Spinal cord (tissue), 10 donors: ENCODE data around the gene STOML1. TPM values are rescaled to one million over a fixed set of nuclear protein-coding genes. Genes with fewer than 3 reads are reported as not detected.

Experiments
- DNase-seq, 6 donors: peaks; one replicate each; pipeline versions ENCODE4 v3.0.0 to v3.0.0-alpha.2; 2013 to 2015; ENCODE audit warnings: low spot score in 6 of 6, low read depth in 4 of 6
- H3K27ac ChIP-seq: one replicate; pipeline ENCODE4 v1.5.1; 2013; ENCODE audit warnings: low read depth, low read length, control low read depth
- H3K27me3 ChIP-seq: one replicate; pipeline ENCODE4 v1.6.1; 2013; ENCODE audit warnings: low read length; ENCODE audit not compliant: control insufficient read depth, insufficient read depth
- H3K36me3 ChIP-seq: one replicate; pipeline ENCODE4 v1.6.1; 2013; ENCODE audit warnings: low read length; ENCODE audit not compliant: control insufficient read depth, insufficient read depth
- H3K4me1 ChIP-seq: one replicate; pipeline ENCODE4 v1.6.1; 2013; ENCODE audit warnings: low read length; ENCODE audit not compliant: control insufficient read depth, insufficient read depth
- H3K4me3 ChIP-seq: one replicate; pipeline ENCODE4 v1.5.1; 2013; ENCODE audit warnings: low read depth, low read length, control low read depth
- H3K9me3 ChIP-seq: one replicate; pipeline ENCODE4 v1.6.1; 2013; ENCODE audit warnings: low read length; ENCODE audit not compliant: control insufficient read depth, insufficient read depth
- WGBS: methylation state at CpG from one replicate; pipeline ENCODE4 v1.1.5; 2013; ENCODE audit warnings: missing lambda C conversion rate; ENCODE audit not compliant: insufficient coverage; 5-methylcytosine and 5-hydroxymethylcytosine counted together
- polyA plus RNA-seq, 2 donors: library from polyadenylated mRNA; unstranded; fragments of 120-200 nt; gene quantifications; one replicate each; pipeline ENCODE4 v1.2.1, GENCODE V29; 2013; ENCODE audit not compliant: insufficient read length in 2 of 2
- total RNA-seq, 2 donors: library from RNA; depleted of rRNA in 1 of 2; stranded (reverse); fragments of 120-200 nt in 1 of 2; fragments of >200 nt in 1 of 2; gene quantifications; one replicate each; pipeline versions ENCODE4 v1.2.3 to v1.2.4, GENCODE V29; 2013 to 2014
- donor health status: healthy.

The STOML1 gene
- total and polyA plus RNA-seq, 4 donors: 26.8 to 57.9 (median 44.8) TPM

DNA sequence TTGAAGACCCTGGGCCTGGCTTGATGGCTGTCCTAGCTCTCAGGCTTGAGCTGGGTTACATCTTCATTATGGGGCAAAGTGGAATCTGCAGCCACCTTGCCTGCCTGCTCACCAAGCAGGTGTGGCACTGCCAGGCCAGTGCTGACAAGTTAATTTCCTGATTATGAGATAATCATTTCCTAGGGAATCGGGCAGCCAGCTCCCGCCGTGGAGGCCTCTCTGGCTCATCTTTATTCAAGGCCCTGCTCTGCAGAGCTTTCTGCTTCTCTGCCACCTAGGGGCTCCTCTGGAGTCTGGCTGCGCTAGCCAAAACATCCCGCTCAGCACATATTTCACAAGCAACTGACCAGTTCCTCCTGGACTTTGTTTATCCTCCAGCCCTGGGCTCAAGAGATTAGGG lies 55.9 kb downstream of the STOML1 start:
- WGBS: 16% methylated on average over 5 of the region's 5 CpGs
- DNase-seq: peak in 2 of 6 donors; percentile 57 to 76
- no peaks in the 10 kb centered on the region for H3K27me3 ChIP-seq
- no peak overlapping the region for H3K4me3 ChIP-seq
- H3K9me3 ChIP-seq: no peaks in the 10 kb centered on the region
- peaks cover 34% of the 10 kb centered on the region for H3K4me1 ChIP-seq
- no peaks in the 10 kb centered on the region for H3K36me3 ChIP-seq
- H3K27ac ChIP-seq: no peak overlapping the region

DNA sequence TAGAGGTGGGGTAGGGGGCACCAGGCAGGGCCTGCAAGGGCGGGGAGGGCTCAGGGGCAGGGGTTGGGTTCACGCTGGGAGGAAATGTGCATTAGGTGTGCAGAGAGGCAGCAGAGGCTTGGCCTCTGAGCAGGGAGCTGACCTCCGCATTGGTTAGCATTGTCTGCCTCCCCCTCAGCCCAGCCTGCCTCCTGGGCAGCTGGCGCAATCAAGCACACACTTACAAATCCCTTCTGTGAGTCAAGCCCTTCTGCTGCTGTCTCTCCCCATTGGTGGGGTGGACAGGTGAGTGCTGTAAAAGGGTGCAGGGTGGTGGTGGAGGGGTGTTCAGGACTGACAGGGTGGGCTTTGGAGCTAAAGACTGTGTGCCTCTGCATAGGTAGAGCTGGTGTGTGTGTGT lies 56.5 kb downstream of the STOML1 start:
- Histone ChIP-seq H3K27me3 (peaks cover 2% of the 10 kb centered on the region), H3K4me3 (no peak overlapping the region), H3K9me3 (no peaks in the 10 kb centered on the region), H3K36me3 (no peaks in the 10 kb centered on the region), H3K27ac (no peak overlapping the region), H3K4me1 (peaks cover 32% of the 10 kb centered on the region)
- DNase-seq: no peak
- 87% methylated on average over 3 of the region's 4 CpGs for WGBS

DNA sequence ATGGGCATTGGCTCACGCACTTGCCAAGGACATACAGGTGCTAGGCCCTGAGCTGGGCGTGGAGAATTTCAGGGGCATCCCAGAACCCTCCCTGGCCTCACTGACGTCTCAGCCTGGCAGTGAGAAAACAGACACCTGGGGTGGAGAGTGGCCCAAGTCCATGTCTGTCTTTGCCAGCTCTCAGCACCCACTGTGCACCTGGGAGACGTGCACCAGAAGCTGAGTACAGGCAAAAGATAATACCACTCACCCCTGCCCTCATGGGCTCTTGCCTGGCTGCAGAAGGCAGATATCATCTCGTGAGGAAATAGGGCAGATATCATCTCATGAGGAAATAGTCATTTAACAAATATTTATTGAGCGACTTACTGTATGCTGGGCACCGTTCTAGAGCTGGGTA lies 57.8 kb downstream of the STOML1 start:
- DNase-seq: no peak
- 87% methylated on average over 3 of the region's 7 CpGs for WGBS
- peaks cover 31% of the 10 kb centered on the region for H3K4me1 ChIP-seq
- H3K27ac ChIP-seq: no peak overlapping the region
- H3K27me3 ChIP-seq: peaks cover 4% of the 10 kb centered on the region
- no peaks in the 10 kb centered on the region for H3K36me3 ChIP-seq
- H3K9me3 ChIP-seq: no peaks in the 10 kb centered on the region
- no peak overlapping the region for H3K4me3 ChIP-seq

DNA sequence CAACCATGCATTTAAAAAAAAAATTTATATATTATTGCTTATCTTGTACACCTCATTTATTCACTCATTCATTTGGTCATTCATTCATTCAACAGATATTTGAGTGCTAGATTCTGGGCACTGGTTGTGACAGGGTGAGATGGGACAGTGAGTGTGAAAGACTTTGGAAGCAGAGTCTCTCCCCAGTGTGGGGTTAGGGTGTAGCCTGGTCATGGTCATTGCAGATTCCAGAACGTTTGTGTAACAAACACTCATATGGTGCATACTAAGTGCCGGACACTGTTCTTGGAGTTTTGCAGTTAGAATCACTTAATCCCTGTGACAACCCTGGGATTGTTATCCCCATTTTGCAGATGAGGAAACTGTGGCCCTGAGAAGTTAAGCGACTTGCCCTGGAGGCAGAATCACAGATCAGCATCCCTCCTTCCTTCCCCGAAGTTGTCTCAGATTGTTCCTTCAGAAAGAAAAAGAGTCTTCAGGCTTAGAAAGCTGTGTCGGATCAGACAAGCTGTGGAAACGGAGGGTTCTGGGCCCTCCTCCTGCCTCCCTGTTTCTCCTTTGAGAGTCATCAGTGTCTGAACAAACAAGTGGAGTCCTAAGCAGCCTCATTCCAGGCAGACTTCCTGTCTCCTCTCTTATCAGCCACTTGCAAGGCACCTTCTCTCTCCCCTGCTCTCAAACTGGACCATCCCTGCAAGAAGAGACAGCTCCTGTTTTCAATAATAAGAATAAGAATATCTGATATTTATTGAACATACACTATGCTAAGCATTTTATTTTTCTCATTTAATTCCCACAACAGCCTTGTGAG lies 59.5 kb downstream of the STOML1 start:
- Histone ChIP-seq H3K4me1 (peaks cover 40% of the 10 kb centered on the region), H3K27me3 (peaks cover 19% of the 10 kb centered on the region), H3K27ac (no peak overlapping the region), H3K4me3 (no peak overlapping the region), H3K36me3 (no peaks in the 10 kb centered on the region), H3K9me3 (no peaks in the 10 kb centered on the region)
- 69% methylated on average over 5 of the region's 6 CpGs for WGBS
- DNase-seq: no peak

- Histone ChIP-seq H3K4me3 (no peak overlapping the region), H3K9me3 (no peaks in the 10 kb centered on the region), H3K36me3 (no peaks in the 10 kb centered on the region), H3K27me3 (peaks cover 21% of the 10 kb centered on the region), H3K27ac (no peak overlapping the region), H3K4me1 (peaks cover 37% of the 10 kb centered on the region)
- DNase-seq: no peak
- 42% methylated on average over 1 of the region's 2 CpGs for WGBS
Observed at GRCh38 chr15:73931441-73931840, 60.7 kb downstream of the STOML1 start.

DNA sequence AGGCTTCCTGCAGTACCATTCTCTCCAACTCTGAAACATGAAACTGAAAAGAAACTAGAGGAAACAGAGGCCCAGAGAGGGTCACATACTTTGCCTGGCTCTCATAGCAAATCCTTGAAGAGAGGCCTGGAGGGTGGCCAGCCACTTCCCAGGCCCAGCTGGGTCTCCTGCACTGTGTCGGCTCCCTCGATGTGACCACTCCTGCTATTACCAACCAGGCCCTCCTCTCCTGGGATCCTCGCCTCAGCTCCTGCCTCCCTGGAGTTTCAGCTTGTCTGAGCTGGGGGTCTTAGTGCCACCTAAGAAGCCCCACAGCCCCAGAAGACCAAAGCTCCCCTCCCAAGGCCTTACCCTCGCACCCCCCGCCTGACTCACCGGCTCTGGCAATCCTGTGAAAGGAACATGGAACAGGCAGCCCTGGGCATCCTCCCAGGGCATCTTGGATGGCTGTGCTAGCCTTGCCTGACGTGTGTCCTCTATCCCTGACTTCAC lies 61.3 kb downstream of the STOML1 start:
- peaks cover 37% of the 10 kb centered on the region for H3K4me1 ChIP-seq

GRCh38 chr15:73930371-73930770 lies 61.7 kb downstream of the STOML1 start:
- 89% methylated on average over 8 of the region's 8 CpGs for WGBS
- no peak overlapping the region for H3K4me3 ChIP-seq
- peaks cover 41% of the 10 kb centered on the region for H3K4me1 ChIP-seq
- no peak overlapping the region for H3K27ac ChIP-seq
- peaks cover 21% of the 10 kb centered on the region for H3K27me3 ChIP-seq
- no peaks in the 10 kb centered on the region for H3K9me3 ChIP-seq
- H3K36me3 ChIP-seq: no peaks in the 10 kb centered on the region
- DNase-seq: no peak

More for the DNA sequence above, 61.3 kb downstream of the STOML1 start:
- no peak for DNase-seq
- no peaks in the 10 kb centered on the region for H3K36me3 ChIP-seq
- H3K27ac ChIP-seq: no peak overlapping the region
- no peak overlapping the region for H3K4me3 ChIP-seq
- H3K9me3 ChIP-seq: no peaks in the 10 kb centered on the region
- WGBS: 59% methylated on average over 7 of the region's 7 CpGs
- peaks cover 21% of the 10 kb centered on the region for H3K27me3 ChIP-seq

DNA sequence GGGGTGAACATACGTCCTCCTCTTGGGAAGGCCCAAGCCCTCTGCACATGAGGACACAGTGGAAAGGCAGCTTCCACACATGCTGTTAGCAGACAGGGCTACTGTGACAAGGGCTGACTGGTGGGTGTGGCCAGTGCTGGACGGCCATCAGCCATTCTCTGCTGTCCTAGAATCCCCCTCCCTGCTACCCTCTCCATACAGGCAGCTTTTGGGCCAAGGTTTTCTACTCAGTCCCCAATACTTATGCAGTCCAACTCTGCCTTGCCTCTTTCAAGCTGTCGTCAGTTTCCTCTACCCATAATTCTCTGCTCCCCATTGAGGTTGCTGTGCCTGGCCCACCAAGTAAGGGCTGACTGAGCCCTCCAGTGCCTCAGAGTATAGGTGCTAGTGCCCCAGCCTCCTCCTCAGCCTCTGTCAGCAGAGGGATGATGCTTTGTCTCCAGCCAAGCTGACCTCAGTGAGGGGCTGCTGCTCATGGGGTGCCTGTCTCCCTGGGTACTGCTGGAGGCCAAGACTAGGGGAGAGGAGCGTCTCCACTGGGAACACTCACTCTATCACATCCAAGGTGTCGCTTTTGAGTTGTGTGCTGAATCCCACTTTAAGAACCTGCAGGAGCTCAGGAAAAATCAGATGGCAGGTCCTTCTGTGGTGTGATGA lies 63.0 kb downstream of the STOML1 start:
- H3K27ac ChIP-seq: no peak overlapping the region
- no peak for DNase-seq
- no peaks in the 10 kb centered on the region for H3K36me3 ChIP-seq
- peaks cover 54% of the 10 kb centered on the region for H3K4me1 ChIP-seq
- no peak overlapping the region for H3K4me3 ChIP-seq
- H3K27me3 ChIP-seq: peaks cover 21% of the 10 kb centered on the region
- WGBS: 58% methylated on average over 4 of the region's 5 CpGs
- H3K9me3 ChIP-seq: no peaks in the 10 kb centered on the region
